Astrocyte of the cerebellum (primary cell): Measurements from ENCODE around the gene PIK3R6.

Experiments
- DNase-seq: peaks from one replicate; pipeline ENCODE4 v3.0.0-alpha.2; 2011; ENCODE audit warnings: low read depth
- H3K4me3 ChIP-seq: 2 replicates; pipeline ENCODE4 v1.5.1; 2011; ENCODE audit warnings: mild to moderate bottlenecking, low read depth, low read length, moderate library complexity
- CTCF ChIP-seq: IDR thresholded peaks from 2 replicates; pipeline ENCODE4 v1.5.1; 2012; ENCODE audit warnings: low read length, low read depth, moderate library complexity, mild to moderate bottlenecking; ENCODE audit errors: missing control alignments
- in situ Hi-C: cut with HindIII; loops from 2 replicates; pipeline ENCODE4 v1.10.0; 2017; ENCODE audit warnings: low sequenced_read_pairs

The PIK3R6 gene

DNA sequence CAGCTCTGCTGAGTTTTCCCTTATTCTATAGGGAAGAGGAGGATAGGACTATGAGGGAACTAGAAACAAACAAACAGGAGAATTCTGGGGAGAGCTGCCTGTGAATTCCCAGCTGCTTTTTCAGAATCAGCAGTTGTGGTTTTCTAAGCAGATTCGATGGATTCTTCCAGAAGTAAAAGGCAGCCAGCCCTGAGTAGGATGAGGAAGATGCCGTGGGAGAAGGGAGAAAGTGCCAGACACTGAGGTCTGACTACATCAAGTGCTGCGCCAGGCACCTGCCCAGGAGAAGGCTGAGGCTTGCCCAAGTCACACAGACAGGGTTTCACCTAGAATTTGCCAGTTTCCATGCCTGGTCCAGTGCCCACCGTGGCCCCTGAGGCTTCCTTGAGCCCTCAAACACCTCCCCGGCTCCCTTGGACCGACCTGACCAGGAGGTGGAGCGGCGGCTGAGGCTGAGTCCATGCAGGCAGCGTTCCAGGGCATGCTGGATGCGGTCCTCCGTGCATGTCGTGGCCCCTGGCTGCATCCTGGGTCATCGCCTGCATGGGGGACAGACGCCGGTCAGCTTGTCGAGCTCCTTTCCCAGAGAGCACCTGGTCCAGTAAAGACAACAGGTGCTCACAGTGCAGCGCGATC is 43.6 kb upstream of the PIK3R6 start:
- in situ Hi-C loops: no loop called here
- no peak for DNase-seq
- no peak for TF ChIP-seq CTCF
- no peak overlapping the region for H3K4me3 ChIP-seq

DNA sequence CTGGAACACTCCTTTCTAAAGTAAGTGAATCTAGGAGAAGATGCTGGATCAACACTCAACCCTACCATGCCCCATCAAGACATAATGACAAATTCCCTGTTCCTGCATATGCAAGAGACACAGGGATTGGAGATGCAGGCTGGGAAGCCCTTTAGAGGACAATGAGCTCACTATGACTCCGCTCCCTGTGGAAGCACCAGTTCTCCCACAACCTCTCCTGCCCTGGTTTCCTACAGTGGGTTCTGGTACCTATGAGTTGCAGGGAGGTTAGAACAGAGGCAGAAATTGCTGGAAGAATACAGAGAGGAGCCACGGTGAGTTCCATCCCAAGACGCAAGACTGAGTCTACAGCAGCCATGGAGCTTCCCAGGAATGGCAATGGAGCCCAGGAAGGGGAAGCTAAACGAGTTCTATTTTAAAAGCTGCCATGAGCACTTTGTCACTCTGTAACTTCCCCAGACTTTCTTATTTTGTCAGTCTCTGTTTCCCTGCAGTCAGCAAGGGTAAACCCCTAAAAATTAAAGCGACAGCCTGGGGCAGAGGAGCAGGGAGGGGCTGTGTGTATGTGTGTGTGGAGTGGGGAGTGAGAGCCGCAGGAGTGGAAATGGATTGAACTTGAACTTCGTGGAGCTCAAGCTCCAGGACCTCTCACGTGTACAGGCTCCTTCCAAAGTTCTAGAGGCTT is 42.3 kb upstream of the PIK3R6 start:
- DNase-seq: no peak
- in situ Hi-C loops: no loop called here
- TF ChIP-seq CTCF: no peak
- H3K4me3 ChIP-seq: no peak overlapping the region

- H3K4me3 ChIP-seq: no peak overlapping the region
- no peak for DNase-seq
- in situ Hi-C loops: no loop called here
- TF ChIP-seq CTCF: no peak
Observed at GRCh38 chr17:8905331-8905730, 37.9 kb upstream of the PIK3R6 start.

DNA sequence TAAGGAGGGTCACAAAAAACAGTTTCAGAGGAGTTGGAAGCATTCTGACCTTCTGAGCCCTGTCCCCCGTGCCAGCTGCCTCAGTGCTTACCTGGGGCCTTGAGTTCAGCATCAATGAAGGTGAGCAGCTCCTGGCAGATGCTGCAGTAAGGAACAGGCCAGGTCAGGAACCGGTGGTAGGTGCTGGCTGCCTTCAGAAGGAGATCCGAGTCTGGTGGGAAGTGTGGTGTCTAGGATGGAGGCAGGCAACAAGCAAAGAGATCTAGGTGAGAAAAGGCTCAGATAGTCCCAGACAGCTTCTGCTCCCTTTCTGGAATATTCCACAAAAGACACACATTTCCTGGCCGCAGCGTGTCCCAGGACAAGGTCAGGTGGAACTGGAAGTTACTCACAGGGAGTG is 37.2 kb upstream of the PIK3R6 start:
- in situ Hi-C loops: no loop called here
- no peak overlapping the region for H3K4me3 ChIP-seq
- no peak for DNase-seq
- no peak for TF ChIP-seq CTCF

DNA sequence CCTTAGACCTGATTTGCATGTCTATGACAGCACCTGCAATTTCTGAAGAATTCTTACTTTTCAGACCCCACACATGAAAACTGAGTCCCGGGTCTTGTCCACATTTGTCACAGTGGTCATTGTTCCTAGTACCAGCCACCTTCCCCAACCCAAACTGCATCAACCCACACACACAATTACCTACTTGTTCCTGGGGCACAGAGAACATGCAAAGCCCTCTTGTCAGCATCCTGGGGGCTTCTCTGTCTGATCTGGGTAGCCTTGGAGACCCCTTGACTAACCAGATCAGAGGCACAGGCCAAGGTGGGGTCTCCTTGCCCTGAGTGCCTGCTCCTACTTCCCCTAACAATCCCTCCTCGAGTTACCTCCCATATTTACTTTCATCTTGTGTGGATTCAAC is 36.7 kb upstream of the PIK3R6 start:
- in situ Hi-C loops: no loop called here
- no peak for TF ChIP-seq CTCF
- no peak overlapping the region for H3K4me3 ChIP-seq
- no peak for DNase-seq

GRCh38 chr17:8900626-8901585 is 33.4 kb upstream of the PIK3R6 start:
- H3K4me3 ChIP-seq: no peak overlapping the region
- no peak for DNase-seq
- in situ Hi-C loops: no loop called here
- TF ChIP-seq CTCF: no peak
